Parathyroid adenoma (tissue), 2 donors: Measurements from ENCODE around the gene LRRC46.

Source experiments
- H2AFZ ChIP-seq: fragments of 300-600 bp; sonication (generic); one replicate; pipeline ENCODE4 v1.7.0; 2017; ENCODE audit warnings: antibody characterized with exemption, mild to moderate bottlenecking
- H3K27ac ChIP-seq: fragments of 300-600 bp; sonication (generic); one replicate; pipeline ENCODE4 v1.7.0; 2017
- H3K27me3 ChIP-seq: fragments of 300-600 bp; sonication (generic); one replicate; pipeline ENCODE4 v1.7.0; 2017; ENCODE audit warnings: low read length; ENCODE audit not compliant: control insufficient read depth, insufficient read depth
- H3K36me3 ChIP-seq: fragments of 300-600 bp; sonication (generic); one replicate; pipeline ENCODE4 v1.7.0; 2017; ENCODE audit warnings: low read length; ENCODE audit not compliant: control insufficient read depth, insufficient read depth
- H3K4me1 ChIP-seq: fragments of 300-600 bp; sonication (generic); one replicate; pipeline ENCODE4 v1.7.0; 2017; ENCODE audit warnings: control low read depth
- H3K4me2 ChIP-seq: fragments of 300-600 bp; sonication (generic); one replicate; pipeline ENCODE4 v1.7.0; 2017; ENCODE audit warnings: low read length
- H3K4me3 ChIP-seq: fragments of 300-600 bp; sonication (generic); one replicate; pipeline ENCODE4 v1.7.0; 2017; ENCODE audit warnings: low read depth, low read length
- H3K79me2 ChIP-seq: fragments of 300-600 bp; sonication (generic); one replicate; pipeline ENCODE4 v1.7.0; 2017; ENCODE audit warnings: control low read depth
- H3K9ac ChIP-seq: fragments of 300-600 bp; sonication (generic); one replicate; pipeline ENCODE4 v1.7.0; 2017; ENCODE audit warnings: mild to moderate bottlenecking
- H3K9me3 ChIP-seq: fragments of 300-600 bp; sonication (generic); one replicate; pipeline ENCODE4 v1.7.0; 2017; ENCODE audit warnings: low read length; ENCODE audit not compliant: control insufficient read depth
- TF ChIP-seq, protein P1 (sequence below): fragments of 300-600 bp; sonication (generic); IDR thresholded peaks from one replicate; pipeline ENCODE4 v1.7.0; 2017; ENCODE audit warnings: antibody characterized with exemption, mild to moderate bottlenecking
- donor health status: primary hyperparathyroidism.

Gene LRRC46

DNA sequence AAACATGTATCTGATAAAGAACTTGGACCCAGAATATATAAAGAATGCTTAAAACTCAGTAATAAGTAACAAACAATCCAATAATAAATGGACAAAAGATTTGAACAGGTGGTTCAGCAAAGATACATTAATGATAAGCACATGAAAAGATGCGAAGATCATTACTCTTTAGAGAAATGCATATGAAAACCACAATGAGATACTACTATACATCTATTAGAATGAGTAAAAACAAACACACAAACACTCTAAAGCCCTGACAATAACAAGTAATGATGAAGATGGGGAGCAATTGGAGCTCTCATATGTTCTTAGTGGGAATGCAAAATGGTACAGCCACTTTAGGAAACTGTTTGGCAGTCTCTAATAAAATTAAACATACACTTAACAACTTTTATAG, 39.0 kb upstream of the LRRC46 start:
- Histone ChIP-seq H3K4me3 (no peak overlapping the region), H3K9me3 (no peaks in the 10 kb centered on the region), H2AFZ (no peak overlapping the region), H3K9ac (no peak overlapping the region), H3K27ac (no peak overlapping the region), H3K4me1 (no peaks in the 10 kb centered on the region), H3K79me2 (no peaks in the 10 kb centered on the region), H3K27me3 (no peaks in the 10 kb centered on the region), H3K36me3 (no peaks in the 10 kb centered on the region), H3K4me2 (no peak overlapping the region)
- TF ChIP-seq, protein P1, sequence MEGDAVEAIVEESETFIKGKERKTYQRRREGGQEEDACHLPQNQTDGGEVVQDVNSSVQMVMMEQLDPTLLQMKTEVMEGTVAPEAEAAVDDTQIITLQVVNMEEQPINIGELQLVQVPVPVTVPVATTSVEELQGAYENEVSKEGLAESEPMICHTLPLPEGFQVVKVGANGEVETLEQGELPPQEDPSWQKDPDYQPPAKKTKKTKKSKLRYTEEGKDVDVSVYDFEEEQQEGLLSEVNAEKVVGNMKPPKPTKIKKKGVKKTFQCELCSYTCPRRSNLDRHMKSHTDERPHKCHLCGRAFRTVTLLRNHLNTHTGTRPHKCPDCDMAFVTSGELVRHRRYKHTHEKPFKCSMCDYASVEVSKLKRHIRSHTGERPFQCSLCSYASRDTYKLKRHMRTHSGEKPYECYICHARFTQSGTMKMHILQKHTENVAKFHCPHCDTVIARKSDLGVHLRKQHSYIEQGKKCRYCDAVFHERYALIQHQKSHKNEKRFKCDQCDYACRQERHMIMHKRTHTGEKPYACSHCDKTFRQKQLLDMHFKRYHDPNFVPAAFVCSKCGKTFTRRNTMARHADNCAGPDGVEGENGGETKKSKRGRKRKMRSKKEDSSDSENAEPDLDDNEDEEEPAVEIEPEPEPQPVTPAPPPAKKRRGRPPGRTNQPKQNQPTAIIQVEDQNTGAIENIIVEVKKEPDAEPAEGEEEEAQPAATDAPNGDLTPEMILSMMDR, result no peak

- H3K4me1 ChIP-seq, result no peaks in the 10 kb centered on the region
- H3K9me3 ChIP-seq, result no peaks in the 10 kb centered on the region
- no peak overlapping the region for H2AFZ ChIP-seq
- no peaks in the 10 kb centered on the region for H3K79me2 ChIP-seq
- H3K4me3 ChIP-seq, result no peak overlapping the region
- TF ChIP-seq, protein P1, result no peak
- no peaks in the 10 kb centered on the region for H3K36me3 ChIP-seq
- H3K27me3 ChIP-seq, result no peaks in the 10 kb centered on the region
- no peak overlapping the region for H3K27ac ChIP-seq
- H3K4me2 ChIP-seq, result no peak overlapping the region
- no peak overlapping the region for H3K9ac ChIP-seq
Observed at GRCh38 chr17:47792979-47793378, 38.5 kb upstream of the LRRC46 start.

DNA sequence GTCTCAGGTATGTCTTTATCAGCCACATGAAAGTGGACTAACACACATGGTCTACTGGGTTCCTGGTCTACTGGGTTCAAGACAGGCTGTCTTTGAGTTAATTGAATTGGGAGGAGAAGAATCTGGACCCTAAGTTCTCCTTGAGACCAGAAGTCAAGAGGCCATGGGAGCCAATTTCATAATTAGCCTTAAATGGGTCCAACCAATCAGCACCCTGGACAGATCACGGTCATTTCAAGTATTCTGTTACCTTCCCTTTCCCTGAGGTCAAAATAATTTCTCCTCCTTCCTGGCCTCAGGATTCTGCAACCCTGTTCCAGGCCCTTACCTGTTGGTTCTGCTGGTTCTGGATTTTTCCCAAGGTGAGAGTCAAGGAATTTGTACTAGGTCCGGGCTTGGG, 33.7 kb upstream of the LRRC46 start:
- no peaks in the 10 kb centered on the region for H3K79me2 ChIP-seq
- H3K36me3 ChIP-seq, result no peaks in the 10 kb centered on the region
- TF ChIP-seq, protein P1, result no peak
- no peak overlapping the region for H3K27ac ChIP-seq
- no peaks in the 10 kb centered on the region for H3K9me3 ChIP-seq
- no peak overlapping the region for H3K4me3 ChIP-seq
- H3K9ac ChIP-seq, result no peak overlapping the region
- no peaks in the 10 kb centered on the region for H3K27me3 ChIP-seq
- no peaks in the 10 kb centered on the region for H3K4me1 ChIP-seq
- H3K4me2 ChIP-seq, result no peak overlapping the region
- H2AFZ ChIP-seq, result no peak overlapping the region

DNA sequence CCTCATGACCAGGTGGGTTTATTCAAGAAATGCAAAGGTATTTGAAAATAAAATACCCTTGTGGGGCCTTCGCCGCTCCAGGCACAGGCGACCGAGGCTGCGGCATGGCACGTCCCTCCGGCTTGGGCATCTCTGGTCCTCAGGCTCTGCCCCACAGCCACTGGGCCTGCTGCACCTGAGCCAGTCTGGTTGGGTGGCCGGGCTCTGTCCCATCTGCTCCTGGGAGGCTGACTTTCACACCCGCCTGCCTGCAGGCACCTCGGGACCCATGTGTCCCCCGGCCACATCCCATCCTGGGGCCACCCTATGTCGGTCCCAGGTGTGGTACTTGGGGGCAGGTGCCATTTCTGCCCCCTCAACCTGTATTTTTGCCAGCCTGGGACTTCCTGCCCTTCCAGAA, 30.8 kb upstream of the LRRC46 start:
- Histone ChIP-seq H3K27me3 (no peaks in the 10 kb centered on the region), H3K4me3 (no peak overlapping the region), H3K4me2 (no peak overlapping the region), H3K79me2 (no peaks in the 10 kb centered on the region), H3K9ac (no peak overlapping the region), H3K9me3 (no peaks in the 10 kb centered on the region), H2AFZ (no peak overlapping the region), H3K4me1 (no peaks in the 10 kb centered on the region), H3K36me3 (no peaks in the 10 kb centered on the region), H3K27ac (no peak overlapping the region)
- TF ChIP-seq, protein P1, result no peak

DNA sequence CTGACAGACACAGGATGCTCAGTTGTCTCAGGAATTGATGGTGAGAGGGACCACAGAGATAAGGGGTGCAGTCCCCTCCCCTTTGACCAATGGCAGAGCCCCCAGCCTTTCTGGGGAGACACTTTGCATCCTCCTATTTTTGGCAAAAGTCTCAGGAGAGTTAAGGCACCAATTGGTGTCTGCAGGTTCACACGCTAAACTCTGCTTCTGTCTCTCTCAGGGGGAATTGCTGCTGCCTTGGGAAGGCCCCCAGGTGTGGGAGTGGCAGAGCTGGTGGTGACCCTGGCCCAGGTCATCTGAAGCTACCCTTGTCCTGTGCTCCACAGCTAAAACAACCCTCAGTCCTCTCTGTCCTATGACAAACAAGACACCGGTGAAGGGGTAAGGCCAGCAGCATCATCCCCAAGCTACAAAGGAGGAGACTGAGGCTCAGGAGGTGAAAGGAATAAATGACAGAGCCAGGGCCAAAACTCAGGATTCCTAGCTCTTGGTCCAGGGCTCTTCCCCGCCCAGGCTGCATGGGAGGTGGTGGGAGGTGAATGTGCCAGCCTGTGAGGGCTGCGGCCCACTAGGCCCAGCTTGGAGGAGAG, 30.2 kb upstream of the LRRC46 start:
- Histone ChIP-seq H3K4me2 (no peak overlapping the region), H3K27ac (no peak overlapping the region), H3K27me3 (no peaks in the 10 kb centered on the region), H3K79me2 (no peaks in the 10 kb centered on the region), H3K9ac (no peak overlapping the region), H3K36me3 (no peaks in the 10 kb centered on the region), H3K4me3 (no peak overlapping the region), H2AFZ (no peak overlapping the region), H3K9me3 (no peaks in the 10 kb centered on the region), H3K4me1 (no peaks in the 10 kb centered on the region)
- TF ChIP-seq, protein P1, result no peak
